Kasumi-1 (cell line): ENCODE data around the gene USP33.
"Not testable (repeated sequence)": the region's sequence is repeated elsewhere in the genome, so short reads cannot be mapped to it uniquely, and the experiment has no call there.

Experiments used
- DNase-seq, 2 experiments: peaks; one replicate each; lab custom pipeline; 2025; lab: John Stamatoyannopoulos, UW

The USP33 gene

DNA sequence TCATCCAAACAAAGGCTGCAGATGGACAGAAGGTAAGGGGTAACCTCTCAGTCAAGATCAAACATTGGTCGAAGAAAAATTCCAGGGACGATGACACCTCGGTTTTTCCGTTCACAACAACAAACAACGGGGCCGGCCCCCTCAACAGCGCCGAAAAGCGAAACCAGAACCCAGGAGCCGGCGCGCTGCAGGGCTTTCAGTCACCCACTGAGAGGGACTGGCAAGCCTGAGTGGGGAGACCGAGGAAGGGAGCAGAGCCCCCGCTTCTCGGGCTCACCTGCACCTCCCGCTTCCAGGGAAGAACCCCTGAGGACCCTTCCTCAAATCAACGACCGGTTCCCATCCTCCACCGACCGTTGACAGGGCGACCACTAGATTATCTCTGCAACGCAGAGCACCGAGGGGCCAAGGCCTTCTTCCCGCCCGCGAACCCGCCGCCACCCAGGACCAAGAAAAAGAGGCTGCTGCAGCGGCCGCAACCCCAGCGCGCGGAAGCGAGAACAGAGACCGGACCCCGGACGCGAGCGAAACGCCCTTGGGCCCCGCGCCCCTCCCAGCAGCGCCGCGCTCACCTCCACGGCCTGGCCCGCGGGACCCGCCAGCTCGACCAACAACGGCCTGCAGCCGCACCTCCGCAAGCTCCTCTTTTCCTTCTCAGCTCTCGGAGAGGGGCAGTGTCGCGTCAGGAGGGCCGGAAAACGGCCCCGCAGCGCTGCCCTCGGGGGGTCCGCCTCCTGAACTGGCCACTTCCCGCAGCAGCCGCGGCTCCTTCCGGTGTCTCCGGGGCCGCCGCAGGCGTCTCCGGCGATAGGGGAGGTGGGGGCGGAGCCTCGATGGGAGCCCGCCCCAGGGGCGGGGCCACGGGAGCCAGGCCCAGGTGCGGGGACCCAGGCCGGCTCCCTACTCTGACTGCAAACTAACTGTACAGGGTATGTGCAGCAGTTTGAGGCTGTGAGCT, at the start of gene USP33:
Gene USP33 (minus strand): TSS at position 782 of the 958 bp plus-strand sequence. CDS start 18,155 bp downstream, outside the sequence.
- peak; percentile 73 to 75 for DNase-seq

DNA sequence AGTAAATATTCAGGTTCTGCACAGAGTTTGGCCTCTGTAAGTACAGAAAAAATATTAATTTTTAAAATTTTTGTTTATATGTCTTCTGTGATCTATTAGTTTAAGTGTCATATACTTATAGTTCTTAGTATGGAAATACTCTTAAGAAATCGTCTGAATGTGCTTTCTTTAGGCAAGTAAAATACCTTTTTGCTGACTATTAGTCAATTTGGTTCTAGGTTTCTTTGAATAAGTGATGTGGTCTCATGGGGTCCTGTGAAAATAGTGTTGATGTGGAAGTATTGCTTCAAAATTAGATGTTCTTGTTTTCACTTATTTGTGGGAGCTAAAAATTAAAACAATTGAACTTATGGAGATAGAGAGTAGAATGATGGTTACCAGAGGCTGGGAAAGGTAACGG, 43.7 kb upstream of the USP33 start:
- DNase-seq = no peak

DNA sequence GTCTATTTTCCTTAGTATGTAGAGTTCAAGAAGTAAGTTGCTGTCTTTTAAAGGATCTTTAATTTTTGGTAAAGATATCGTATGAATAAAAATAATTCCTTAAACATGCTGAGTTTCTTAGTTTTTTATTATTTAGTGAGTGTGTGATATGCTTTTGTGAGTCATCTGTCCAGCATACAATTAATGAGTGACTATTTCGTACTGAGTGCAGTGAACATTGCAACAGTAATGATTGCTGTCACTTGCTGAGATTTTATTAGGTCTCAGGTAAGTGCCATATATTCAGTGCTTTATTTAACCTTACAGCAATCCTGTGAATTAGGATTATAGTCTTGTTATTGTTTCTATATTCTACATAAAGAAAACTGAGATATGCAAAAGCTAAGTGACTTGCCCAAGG, 42.4 kb upstream of the USP33 start:
- DNase-seq = no peak

DNA sequence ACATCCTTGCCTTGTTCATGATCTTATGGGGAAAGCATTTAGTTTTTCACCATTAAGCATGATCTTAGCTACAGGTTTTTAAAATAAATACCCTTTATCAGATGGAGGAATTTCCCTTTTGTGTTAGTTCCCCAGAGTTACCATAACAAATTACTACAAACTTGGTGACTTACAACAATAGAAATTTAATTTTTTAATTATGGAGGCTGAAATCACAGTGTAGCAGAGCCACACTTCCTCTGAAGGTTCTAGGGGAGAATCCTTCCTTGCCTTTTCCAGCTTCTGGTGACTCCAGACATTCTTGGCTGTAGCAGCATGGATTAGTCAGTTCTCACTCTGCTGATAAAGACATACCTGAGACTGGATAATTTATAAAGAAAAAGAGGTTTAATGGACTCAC, 38.3 kb upstream of the USP33 start:
- DNase-seq = no peak

DNA sequence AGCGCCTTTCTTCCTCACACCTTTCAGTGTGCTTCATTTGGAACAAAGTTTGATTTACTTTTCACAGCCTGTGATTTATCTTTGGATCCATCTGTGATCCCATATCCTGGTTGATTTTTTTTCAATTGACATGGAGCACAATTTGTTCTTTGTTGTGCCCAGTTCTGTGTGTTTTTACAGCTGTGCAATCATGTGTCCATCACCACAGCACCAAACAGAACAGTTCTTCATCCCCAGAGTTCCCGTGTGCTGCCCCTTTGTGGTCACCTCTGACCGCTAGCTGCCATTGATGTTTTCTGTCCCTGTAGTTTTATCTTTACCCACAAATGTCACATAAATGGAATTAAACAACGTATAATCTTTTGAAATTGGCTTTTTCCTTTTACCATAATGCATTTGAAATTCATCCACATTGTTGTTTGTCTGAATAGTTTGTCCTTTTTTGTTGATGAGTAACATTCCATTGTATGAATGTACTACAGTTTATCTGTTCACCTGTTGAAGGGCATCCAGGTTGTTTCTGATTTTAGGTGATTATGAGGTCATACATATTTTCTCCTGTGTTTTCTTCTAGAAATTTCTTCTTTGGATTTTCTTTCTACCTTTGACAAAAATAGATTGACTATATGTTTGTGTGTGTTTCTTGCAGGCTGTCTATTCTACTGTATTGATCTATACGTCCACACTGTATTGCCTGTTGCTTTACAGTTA, 37.2 kb upstream of the USP33 start:
- DNase-seq = no peak

DNA sequence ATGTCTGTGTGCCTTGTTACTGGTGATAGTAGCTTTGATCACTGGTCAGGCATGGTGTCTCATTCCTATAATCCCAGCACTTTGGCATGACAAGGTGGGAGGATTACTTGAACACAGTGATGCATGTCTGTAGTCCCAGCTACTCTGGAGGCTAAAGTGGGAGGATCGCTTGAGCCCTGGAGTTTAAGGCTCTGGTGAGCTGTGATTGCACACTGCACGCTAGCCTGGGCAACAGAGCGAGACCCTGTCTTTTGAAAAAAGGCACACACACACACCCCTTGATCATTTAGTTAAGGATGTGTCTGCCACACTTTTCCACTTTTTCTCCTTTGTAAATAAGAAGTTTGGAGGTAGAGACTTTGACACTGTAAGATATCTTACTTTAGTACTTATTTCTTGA, 34.9 kb upstream of the USP33 start:
- DNase-seq = no peak

DNA sequence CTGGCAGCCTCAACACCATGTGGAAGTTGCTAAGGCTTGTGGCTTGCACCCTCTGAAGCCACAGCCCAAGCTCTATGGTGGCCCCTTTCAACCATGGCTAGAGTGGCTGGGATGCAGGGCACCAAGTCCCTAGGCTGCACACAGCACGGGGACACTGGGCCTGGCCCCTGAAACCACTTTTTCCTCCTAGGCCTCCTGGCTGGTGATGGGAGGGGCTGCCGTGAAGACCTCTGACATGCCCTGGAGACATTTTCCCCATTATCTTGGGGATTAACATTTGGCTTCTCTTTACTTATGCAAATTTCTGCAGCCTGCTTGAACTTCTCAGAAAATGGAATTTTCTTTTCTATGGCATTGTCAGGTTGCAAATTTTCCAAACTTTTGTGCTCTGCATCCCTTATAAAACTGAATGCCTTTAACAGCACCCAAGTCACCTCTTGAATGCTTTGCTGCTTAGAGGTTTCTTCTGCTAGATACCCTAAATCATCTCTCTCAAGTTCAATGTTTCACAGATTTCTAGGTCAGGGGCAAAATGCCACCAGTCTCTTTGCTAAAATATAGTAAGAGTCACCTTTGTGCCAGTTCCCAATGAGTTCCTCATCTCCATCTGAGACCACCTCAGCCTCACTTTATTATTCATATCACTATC, 26.6 kb upstream of the USP33 start:
- not testable (repeated sequence) for DNase-seq

DNA sequence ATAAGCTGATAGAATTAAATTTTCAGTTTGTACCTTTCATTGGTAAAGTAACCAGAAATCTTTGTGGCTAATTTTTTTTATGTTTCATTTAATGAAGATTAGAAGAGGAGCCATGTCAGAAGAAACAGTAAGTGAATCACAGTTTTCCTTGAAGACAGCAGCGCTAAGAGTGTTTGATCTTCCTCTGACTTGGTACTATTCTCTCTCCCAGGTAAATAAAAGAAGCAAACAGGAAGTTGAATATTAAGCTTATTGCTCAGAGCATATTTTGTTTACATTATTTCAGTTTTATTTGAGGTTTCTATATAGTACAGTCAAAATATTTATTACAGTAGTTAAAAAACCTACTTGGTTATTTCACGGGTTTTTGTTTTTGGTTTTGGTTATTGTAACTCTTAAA, 23.5 kb upstream of the USP33 start:
- DNase-seq = no peak

DNA sequence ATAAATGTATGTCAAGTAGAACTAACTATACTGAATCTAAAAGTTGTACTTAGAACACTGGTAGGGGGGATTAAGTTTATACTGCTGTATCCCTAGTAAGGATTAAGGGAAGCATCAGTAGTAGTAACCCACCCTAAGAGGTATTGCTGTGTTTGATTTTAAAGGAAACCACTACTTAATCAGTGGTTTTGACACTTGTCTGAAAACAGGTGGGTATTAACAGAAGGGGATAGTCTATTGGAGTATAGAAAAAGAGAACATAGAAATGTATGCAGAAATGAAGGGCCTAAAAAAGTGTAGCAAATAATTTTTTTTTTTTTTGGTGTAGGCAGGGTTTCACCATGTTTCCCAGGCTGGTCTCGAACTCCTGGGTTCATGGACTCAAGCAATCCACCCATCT, 22.0 kb upstream of the USP33 start:
- no peak for DNase-seq

DNA sequence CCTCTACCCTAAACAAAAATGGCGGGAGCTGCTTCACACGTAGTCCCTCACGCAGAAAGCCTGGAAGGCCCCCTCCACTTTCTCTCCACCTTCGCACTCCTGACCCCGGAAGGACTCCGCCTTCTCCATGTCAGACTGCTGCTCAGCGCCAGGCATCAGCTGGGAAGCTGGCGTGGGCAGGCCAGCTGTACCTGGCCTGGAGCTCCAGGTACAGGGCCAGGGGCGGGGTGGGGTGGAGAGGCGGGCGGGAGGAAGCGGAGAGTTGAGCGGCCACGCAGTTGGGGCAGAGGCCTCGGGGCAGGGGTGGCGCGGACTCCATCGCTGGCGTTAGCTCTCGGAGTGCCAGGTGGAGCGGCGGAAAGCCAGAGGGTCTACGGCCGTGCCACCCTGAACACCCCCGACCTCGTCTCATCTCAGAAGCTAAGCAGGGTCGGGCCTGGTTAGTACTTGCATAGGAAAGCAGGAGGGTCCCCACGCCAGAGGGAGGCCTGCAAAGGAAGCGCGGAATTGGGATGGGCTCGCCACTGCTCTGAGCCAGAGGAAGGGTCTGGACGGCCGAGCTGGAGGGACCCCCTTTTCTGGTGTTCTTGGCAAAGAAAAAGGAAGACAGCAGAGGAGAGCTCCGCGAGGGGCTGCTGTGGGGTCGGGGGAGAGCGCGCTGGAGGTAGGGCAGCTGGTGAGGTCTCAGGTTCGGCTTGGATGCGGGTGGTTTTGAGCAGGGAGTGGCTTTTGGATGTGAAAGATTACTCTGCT, 20.1 kb upstream of the USP33 start, which contains the start of gene MIGA1:
Gene MIGA1 (plus strand): TSS at position 121 of the 753 bp plus-strand sequence. CDS start 3,604 bp downstream, outside the sequence.
- DNase-seq = peak; percentile 91 to 94

DNA sequence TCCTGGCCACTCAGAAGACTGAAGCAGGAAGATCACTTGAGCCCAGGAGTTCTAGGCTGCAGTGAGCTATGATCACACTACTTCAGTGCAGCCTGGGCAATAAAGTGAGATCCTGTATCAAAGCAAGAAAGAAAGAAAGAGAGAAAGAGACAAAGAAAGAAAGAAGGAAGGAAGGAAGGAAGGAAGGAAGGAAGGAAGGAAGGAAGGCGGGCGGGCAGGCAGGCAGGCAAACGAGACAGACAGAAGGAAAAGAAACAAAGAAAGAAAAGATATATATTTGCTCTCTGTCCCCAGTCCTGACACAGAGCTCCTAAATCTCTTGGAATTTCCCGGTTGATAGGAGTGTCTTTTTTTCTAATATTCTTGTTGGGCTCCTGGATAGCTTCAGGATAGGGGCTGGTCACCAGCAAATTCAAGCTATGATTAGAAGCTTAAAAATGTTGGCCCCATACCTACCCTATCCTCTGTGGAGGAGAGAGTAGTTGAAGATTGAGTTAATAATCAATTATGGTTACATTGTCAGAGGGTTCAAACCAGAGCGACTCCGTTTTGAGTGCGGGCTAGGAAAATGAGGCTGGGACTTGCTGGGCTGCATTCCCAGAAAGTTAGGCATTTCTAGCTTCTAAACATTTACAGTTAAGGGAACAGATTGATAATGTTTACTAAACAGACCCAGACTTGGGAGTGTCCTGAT, 16.5 kb upstream of the USP33 start:
- no peak for DNase-seq

DNA sequence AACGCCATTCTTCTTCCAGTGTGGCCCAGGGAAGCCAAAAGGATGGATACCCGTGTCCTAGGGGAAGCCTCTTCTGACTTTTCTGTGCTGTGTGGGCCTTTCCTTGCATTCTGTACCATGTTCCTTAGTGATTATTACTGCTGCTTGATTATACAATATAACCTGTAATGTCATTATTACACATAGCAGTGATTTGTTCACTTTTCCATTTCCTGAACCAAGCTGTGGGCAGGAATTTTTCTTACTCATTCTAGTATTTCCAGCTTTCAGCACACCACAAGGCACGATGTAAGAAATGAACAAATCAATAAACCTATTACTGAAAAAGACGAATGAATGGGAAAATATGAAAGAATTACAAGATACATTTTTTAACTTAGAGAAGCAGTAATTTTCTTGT, 8.4 kb upstream of the USP33 start:
- no peak for DNase-seq

DNA sequence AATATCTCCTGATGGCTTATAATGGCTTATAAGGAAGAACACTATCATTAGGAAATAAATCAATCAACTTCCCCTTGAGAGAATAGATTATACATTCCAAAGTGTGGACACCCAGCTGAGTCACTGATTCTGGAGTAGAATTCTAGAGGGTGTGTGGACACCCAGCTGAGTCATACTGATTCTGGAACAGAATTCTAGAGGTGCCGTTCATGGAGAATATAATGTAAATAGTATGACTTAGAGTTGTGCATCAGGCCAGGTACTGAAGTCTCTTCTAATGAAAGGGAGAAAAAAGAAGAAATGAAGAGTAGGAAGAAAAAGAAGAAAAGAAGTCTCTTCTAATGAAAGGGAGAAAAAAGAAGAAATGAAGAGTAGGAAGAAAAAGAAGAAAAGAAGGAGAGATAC, 2.4 kb upstream of the USP33 start:
- DNase-seq = no peak

DNA sequence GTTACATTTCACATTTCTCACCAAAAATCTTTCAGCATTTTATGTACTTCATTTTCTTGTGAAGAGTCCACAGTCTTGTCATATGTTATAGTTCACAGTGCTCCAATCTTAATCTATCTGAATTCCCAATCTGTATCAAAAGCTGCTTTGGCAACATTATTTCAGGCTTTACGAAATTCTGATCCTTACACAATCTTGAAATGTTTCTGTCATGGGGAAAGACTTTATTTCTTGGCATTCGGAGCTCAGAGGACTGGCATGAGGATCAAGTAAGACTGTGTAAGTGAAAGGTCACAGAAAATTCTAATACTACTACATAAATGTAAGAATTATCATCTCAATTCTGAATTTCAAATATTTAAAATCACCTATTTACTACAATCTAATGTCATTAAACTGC, 2.0 kb downstream of the USP33 start:
- DNase-seq = peak in 1 of 2 experiments; percentile 6

DNA sequence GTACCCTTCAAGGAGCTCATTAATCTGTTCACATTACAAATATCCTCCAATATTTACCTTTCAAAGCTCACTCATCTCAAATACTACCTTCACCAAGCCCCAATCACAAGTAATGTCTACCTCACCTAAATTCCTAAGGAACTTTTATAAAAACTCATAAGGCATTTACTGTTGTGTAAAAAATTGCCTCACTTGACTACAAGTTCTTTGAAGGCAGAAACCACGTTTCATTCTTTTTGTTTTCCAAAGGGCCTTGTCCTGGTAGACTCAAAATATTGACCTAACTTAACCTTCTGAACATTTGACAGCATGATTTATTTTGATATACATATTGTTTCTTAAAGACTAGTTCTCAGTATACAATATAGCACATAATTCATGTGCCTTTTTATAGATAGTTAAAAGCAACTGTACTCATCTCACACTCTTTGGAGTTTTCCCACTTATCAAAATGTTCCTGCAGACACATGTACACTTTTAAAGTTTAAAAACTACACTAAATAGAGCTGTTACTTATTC, 2.5 kb downstream of the USP33 start:
- DNase-seq = no peak

DNA sequence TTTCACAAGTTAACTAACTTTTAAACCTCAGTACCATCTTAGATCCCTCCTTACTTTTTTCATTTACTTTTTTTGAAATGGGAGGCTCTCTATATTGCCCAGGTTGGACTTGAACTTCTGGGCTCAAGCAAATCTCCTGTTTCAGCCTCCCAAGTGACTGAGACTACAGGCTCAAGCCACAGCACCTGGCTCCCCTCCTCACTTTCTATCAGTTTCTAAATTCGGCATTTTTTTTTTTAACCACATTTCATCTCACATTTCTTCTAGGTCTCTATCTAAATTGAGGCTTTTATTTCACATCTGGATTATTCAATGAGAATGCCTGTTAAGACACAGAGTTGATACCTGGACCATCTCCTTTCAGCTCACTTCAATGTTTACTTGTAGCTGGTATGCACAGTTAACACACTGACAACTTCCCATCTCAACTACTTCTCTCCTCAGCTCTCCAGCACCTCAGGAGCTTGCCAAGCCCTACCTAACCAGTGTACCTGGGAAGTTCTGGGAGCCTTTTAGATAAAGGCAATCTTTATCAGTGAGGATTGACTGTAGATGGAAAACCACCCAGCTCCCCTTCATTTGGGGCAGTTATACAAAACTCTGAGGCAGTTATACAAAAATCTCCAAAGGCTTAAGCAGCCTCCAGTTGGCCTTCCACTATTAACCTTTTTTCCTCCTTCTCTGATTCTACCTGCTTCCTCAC, 3.4 kb downstream of the USP33 start:
- no peak for DNase-seq

DNA sequence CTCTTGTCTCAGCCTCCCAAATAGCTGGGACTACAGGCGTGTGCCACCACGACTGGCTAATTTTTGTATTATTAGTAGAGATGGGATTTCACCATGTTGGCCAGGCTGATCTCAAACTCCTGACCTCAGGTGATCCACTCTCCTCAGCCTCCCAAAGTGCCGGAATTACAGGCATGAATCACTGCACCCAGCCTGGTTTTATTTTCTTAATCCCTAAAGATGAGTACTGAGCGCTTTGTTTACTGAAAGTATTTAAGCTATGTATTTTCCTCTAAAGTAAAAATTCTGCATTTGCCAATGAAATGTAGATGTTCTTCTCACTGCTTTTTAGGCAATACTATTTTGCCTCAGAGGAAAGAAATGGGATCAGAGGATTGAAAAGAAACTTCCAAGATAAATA, 10.2 kb downstream of the USP33 start:
- DNase-seq = not testable (repeated sequence)

DNA sequence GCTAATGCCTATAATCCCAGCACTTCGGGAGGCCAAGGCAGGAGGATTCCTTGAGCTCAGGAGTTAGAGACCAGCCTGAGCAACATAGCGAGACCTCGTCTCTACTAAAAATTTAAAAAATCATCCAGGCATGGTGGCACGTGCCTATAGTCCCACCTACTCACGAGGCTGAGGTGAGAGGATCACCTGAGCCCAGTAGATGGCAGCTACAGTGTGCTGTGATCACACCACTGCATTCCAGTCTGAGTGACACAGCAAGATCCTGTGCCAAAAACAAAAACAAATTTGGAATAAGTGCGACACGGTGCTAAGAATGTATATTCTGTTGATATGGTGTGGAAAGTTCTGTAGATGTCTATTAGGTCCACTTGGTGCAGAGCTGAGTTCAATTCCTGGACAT, 15.1 kb downstream of the USP33 start:
- no peak for DNase-seq

DNA sequence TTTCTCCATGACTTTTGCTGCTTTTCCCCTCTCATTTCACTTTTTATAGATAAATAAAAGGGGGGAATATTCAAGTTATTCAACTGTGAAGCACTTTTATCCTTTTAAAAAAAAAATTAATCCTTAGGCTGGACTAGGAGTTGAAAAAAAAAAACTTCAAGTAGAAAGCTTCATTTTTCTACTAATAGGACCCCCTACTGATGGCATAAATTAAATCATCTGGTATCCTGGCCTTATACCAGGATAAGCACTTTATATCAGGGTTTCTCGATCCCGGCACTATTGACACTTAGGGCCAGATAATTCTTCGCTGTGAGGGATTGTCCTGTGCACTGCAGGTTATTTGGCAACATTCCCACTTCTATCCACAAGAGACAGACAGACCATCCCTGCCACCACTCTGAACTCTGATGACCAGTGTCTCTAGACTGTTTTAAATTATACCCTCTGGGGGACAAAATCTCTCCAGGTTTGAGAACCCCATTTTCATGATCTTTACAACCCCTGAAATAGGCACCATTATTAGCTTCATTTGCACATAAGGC, 17.6 kb downstream of the USP33 start:
- DNase-seq = no peak

DNA sequence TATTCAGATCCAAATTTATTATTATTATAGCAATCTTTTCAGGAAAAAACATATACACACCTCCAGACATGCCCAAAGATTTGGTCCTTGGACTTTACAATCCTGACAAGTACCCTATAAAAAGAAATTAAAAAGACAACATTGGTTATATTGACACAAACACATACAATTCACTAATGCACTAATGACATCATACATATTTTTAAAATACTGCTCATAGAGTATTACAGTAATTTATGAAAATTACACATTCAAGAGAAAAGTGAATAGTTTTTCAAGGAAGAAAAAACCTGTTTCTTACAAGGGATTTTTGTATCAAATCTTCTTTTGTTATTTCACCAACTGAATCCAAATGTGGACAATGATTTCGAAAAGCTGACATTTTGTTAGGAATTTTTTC, 18.3 kb downstream of the USP33 start:
- DNase-seq = no peak
